Panc1 (cell line): Measurements from ENCODE around the gene TXNDC11.

Experiments
- POLR2AphosphoS5 ChIP-seq: IDR thresholded peaks from 2 replicates; pipeline ENCODE4 v1.6.1; 2012; ENCODE audit warnings: mild to moderate bottlenecking, low read depth, low read length, moderate library complexity
- TCF7L2 ChIP-seq: IDR thresholded peaks from 2 replicates; pipeline ENCODE4 v1.6.1; 2011; ENCODE audit warnings: mild to moderate bottlenecking, low read depth, low read length, inconsistent platforms
- TF ChIP-seq, protein P1 (sequence below): fragments of 450-650 bp; IDR thresholded peaks from 2 replicates; pipeline ENCODE4 v1.5.1; 2017; ENCODE audit warnings: mild to moderate bottlenecking

DNA sequence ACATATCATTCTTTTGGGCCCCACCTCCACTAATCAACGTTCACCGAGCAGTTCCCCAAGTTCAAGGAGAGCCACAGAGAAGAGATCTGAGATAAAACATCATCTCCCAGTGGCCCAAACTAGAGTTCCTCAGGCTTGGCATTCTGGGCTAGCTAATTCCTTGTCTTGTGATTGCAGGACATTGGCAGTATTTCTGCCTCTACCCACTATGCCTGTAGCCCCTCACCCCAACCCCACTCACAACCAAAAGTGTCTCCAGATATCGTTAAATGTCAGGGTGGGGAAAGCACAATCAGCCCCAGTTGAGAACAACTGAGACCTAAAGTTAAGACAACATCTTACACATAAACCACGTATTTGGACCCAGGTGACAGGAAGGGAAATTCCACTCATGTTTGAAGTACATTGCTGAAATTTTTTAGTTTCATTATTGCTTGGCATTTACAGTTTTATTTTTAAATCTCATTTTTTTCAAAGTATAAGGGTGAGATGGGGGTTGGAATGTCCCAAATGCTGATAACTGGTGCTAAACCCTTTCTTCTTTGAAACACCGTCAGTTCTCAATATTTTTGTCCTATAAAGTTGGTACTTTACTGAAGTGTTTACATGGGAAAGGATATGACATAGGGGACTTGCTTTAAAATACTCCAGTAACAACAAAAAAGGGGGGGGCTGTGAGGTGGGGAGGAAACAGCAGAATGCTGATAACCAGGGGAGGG, 40.8 kb upstream of the TXNDC11 start:
- TF ChIP-seq, protein P1, sequence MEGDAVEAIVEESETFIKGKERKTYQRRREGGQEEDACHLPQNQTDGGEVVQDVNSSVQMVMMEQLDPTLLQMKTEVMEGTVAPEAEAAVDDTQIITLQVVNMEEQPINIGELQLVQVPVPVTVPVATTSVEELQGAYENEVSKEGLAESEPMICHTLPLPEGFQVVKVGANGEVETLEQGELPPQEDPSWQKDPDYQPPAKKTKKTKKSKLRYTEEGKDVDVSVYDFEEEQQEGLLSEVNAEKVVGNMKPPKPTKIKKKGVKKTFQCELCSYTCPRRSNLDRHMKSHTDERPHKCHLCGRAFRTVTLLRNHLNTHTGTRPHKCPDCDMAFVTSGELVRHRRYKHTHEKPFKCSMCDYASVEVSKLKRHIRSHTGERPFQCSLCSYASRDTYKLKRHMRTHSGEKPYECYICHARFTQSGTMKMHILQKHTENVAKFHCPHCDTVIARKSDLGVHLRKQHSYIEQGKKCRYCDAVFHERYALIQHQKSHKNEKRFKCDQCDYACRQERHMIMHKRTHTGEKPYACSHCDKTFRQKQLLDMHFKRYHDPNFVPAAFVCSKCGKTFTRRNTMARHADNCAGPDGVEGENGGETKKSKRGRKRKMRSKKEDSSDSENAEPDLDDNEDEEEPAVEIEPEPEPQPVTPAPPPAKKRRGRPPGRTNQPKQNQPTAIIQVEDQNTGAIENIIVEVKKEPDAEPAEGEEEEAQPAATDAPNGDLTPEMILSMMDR, result no peak
- TF ChIP-seq TCF7L2 (0 out of 2 replicates have a peak, but pooled peaks have one; percentile 39), POLR2AphosphoS5 (no peak)
